ENCODE data around the gene ETV4.
"Not testable (repeated sequence)": the region's sequence is repeated elsewhere in the genome, so short reads cannot be mapped to it uniquely, and the experiment has no call there.

ETV4 gene

DNA sequence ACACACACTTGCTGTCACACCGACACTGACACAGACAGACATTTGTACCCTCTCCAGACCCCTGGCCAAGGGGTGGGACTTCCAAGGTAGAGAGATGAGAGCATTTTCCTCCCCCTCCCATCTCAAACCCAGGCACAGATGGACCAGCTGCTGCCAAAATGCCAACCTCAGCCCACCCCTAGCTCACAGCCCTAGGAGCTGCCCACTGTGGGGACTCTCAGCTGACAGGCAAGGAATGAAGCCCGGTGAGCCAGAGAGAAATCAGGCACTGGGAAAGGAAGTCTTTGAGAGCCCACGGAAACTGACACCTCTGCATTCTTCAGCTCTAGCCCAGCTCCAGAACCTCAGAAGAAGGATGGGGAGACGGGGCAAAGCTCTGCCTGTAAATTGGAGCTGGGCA lies 2.8 kb downstream of the ETV4 start:
- no peak for DNase-seq

DNA sequence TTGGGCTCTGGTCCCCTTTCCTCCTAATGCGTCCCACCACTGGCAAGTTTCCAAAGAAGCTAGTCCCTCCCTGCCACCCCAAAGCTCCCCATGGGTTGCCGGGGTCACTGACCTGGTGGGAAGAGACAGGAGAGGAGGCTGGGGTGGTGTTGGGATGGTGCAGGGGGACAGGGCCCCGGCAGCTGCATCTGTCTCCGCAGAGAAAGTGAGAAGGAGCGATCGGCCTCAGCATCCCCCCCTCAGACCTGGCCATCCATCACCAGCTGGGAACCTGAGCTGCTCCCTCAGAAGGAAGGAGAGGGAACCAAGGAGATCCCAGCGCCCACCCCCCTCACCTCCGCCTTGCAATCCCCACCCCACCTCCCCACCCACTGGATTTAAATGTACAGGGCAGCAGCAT lies 3.3 kb downstream of the ETV4 start:
- DNase-seq, result no peak

DNA sequence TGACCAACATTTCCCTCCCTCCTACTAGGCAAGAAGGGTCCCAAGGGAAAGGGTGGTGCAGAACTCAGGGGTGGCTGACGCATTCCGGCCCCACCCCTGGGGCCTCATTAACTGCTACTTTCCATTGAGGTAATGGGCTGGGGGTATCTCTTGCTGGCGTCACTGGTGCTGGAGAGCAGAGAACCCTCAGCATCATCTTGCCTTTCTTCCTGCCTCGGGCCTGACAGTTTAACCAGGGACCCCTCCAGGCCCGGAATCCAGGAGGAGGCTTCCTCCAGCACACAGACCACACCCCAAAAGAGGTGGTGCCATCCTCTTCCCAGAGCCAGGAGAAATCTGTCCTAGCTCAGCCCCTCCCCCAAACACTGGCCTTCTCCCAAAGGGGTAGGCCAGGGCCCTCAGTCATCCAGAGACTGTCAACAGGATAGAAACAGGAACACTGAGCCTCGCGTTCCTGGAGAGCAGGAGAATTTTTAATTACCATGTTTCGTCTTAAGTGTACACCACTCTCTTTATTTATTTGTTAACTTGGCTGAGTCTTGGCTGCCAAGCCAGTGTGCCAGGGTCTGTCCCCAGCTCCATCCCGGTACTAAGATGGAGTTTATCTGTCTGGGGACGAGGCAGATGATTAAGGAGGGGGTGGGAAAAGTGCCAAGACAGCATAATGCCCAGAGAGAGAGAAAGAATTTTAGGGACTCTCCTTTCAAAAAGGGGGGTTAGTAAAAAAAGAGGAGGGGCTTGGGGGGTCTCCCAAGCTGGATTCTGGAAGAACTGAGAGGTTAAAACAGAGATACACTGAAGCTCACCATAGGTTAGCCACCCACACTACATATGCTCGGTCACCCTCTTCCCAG lies 5.1 kb downstream of the ETV4 start:
- no peak for DNase-seq

DNA sequence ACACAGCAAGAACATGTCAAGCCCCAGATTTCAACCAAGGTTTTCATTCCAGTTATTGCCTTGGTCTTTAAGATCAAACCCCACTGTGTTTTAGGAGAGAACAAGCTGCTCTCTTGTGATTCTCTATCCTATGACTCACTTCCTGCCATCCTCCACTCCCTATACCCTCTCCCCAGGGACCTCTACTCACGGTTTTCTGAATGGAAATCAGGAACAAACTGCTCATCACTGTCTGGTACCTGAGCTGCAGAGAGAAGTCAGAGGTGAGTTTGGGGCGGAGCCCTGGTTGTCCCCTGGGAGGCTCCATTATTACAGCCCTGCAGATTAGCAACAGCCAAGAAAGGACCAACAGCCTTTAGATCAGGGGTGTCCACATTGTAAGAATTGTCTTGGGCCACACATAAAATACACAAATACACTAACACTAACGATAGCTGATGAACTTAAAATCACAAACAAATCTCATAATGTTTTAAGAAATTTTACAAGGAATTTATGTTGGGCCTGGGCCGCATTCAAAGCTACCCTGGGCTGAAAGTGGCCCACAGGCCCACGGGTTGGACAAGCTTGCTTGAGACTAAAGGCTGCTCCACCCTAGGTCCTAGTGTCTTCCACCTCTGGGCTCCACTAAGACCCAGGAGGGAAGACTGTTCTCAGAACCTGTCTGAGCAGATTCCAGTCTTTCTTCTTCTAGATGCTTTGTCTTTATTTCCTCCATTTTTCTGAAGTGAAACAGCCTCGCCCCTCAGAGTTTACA lies 9.7 kb downstream of the ETV4 start:
- no peak for DNase-seq

DNA sequence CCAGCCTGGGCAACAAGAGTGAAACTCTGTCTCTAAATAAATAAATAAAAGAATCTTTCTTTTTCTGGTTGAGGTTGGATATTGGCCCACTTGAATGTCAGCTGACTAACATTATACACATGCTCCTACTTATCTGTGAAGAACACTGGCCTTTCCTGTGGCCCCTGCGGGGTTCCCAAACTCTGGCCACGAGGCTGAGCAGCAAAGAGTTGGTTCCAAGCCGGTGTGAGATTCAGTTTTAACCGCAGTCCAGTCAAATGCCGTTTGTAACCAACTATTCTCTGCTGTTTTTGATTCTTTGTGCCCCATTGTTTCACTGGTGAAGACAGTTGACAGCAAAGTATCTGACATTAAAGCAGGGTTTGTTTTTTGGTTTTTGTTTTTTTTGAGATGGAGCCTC lies 11.2 kb downstream of the ETV4 start:
- no peak for DNase-seq

DNA sequence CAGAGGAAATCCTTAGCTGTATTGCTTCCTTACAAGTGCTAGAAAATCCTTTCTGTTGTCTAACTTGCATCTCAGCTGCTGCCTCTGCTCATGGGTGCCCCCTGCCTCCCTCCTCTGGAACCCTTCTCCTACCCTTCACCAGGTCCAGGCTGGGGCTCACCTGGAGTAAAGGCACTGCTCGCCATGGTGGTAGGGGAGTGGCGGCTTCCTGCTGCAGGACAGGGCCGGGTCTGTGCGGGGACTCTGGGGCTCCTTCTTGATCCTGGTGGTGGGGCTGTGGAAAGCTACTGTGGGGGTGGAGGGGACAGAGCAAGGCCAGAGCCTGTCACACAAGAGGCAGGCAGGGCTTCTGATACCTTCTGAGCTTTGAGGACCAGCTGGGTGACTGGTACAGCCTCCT lies 12.4 kb downstream of the ETV4 start:
- no peak for DNase-seq

DNA sequence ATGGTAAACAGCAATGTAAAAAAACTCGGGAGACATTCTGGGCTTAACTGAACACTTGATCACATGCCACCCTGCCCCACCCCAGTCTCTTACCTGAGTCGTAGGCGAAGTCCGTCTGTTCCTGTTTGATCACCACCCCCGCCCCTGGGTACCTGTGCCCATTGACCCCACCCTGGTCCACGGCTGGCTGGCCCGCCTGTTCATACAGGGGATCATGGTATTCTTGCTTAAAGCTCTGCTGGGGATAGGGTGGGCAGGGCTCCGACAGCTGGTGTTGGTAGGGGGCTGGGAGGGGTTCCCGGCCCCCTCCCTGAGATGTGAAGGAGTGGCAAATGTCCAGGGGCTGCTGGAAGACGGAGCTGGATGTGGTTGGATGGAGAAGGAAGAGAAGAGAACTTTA lies 13.6 kb downstream of the ETV4 start:
- no peak for DNase-seq

DNA sequence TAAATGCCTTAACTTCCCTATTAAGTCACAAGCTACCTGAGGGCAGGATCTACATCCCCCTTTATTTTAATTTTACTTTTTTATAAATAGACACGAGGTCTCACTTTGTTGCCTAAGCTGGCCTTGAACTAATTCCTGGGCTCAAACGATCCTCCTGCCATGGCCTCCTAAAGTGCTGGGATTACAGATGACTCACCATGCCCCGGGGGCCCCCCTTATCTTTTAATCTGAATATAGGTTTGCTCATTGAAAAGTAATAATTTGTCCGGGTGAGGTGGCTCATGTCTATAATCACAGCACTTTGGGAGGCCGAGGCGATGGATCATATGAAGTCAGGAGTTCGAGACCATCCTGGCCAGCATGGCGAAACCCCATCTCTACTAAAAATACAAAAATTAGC lies 14.2 kb downstream of the ETV4 start:
- no peak for DNase-seq

DNA sequence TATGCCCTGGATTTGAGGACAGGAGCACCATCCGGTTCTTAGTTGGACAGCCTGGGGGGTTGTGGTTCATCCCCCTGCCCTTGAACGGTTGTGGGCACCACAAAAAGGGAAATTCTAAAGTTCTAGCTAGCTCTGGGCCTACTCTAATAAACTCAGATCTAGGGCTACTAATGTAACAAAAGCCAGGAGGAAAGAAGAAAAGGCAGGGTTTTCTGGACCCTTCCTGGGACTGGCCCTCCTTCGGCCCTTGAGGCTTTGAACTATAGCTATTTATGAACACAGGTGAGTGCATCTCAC lies 15.1 kb downstream of the ETV4 start:
- no peak for DNase-seq

DNA sequence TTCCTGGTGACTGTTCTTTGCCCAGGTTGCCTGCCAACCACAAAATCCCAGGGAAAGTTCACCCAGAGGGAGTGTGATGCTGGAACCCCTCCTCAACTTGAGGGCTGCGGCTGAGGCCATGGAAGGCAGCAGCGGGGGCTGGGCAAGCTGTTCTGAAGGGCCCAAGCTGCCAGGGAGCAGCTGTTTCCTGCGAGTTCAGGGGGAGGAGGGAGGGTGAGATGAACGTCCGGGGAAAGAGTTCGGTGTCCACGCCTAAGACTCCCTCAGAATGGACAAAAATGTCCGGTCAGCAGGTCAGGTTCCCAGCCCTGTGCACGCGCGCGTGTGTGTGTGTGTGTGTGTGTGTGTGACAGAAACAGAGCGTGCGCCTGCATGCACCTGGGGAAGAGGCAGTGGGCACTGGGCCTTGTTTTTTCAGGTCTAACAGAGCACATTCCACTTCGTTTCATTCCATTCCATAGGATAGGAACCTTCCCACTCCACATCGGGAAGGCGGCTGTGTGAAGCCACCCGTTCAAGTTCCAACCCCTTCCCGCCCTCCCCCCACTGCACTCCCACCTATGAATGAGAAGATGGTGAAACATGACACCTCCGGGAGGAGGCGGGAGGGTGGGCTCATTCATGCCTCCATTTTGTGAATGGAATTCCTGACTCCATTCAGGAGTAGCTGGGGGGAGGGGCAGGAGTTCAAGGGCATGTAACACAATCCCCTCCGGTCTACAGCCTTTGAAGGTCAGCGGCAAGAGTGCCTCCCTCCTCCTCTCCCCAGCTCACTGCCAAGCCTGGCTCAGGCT lies 15.7 kb downstream of the ETV4 start:
- DNase-seq, result peak; percentile 78

DNA sequence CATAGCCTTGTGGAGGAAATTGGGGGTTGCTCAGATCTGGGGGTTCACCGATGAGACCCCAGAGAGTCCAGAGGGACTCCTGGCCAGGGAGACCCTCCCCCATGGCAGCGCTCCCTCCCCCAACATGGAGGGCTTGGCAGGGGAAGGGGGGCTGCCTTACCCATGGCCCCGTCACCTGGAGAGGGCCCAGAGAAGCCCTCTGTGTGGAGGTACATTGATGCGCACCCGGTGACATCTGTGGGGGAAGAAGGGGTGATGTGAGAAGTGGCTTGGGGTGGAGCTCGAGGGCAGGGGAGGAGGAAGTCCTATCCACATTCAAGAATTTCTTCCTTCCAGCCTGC lies 16.2 kb downstream of the ETV4 start:
- DNase-seq, result no peak

DNA sequence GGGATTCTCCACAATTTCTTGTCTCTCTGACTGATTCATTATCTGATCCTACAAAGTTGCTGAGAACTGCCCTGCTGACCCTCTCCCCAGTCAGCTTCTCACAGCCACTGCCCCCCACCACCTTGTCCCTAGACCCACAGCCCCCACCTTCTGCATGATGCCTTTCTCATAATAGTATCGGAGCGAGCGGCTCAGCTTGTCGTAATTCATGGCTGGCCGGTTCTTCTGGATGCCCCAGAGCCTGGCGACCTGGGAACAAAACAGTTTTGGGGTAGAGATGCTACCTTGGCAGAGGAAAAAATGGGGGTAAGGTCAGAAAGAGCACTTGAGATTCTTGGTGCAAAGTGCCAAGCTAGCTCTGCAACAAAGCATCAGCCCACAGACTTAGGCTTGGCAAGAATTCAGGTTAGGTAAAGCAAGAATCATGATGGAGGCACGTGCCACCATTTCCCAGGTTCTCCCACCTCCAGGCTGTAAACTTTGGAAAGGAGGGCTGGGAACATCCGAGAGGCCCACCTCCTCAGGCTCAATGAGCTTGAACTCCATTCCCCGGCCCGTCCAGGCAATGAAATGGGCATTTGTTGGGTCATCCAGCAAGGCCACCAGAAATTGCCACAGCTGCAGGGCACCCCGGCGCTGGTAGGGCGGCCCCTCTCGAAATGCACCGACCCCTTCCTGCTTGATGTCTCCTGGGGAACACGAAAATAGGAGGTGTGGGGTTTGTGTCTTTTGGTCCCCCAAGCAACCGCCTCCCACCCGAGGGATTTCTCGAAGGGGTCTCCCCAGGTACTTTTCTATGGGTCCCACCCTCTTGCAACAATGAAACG lies 16.9 kb downstream of the ETV4 start:
- DNase-seq, result no peak

DNA sequence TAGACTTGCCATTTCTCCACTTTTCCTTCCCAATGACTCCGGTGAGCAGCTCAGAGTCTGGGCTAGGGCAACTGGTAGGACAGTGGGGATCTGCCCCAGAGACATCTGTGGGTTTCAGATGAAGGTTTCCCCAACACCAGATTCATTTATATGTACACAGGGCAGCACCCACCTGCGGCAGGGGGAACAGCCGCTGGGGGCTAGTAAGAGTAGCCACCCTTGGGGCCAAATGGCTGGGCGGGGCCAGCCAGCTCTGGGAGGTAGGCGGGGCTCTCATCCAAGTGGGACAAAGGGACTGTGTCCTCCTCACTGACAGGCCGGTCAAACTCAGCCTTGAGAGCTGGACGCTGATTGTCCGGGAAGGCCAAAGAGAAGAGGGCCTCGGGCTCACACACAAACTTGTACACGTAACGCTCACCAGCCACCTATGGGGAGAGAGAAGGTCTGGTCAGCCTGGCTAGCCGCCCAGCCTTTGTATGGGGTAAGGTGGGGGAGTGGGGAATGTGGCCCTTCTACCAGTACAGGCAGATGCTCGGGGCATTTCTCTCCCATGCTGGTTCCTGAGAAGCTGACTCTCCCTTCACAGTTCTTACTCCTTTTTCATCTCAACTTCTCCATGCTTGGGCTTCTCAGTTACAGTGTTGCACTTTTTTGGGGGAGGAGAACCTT lies 17.7 kb downstream of the ETV4 start:
- no peak for DNase-seq

DNA sequence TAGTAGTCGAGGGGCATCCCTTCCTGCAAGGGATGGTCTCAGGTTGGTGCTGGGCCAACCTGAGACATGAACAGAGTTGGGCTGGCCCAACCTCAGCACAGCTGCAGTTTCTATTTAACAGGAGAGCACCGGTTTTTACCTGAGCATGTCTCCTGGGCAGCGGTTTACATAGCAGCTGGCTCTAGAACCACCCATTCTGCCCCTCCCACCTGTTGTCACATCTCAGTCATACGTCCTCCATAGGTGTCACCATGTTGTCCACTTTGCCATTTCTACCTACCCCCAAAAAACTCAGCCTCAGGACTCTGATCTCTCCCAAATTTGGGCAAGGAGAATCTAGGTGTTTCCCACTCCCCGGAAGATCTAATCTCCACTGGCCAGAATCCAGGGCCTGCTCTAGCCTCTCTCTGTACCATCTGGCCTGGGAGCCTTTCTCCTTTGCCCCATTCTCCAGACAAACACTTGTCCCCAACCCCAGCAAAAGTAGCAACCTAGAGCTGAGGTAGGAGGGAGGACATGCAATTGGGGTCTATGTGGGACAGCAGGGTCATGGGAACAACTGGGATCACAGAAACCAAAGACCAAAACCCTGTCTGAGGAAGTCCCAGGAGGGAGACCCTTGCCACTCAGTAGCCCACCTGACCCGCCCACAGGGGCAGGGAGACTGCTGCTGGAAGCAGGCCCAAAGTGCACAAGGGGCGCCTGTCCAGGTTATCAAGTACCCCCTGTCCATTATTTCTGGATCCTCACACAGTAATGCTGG lies 19.1 kb downstream of the ETV4 start:
- DNase-seq, result no peak

DNA sequence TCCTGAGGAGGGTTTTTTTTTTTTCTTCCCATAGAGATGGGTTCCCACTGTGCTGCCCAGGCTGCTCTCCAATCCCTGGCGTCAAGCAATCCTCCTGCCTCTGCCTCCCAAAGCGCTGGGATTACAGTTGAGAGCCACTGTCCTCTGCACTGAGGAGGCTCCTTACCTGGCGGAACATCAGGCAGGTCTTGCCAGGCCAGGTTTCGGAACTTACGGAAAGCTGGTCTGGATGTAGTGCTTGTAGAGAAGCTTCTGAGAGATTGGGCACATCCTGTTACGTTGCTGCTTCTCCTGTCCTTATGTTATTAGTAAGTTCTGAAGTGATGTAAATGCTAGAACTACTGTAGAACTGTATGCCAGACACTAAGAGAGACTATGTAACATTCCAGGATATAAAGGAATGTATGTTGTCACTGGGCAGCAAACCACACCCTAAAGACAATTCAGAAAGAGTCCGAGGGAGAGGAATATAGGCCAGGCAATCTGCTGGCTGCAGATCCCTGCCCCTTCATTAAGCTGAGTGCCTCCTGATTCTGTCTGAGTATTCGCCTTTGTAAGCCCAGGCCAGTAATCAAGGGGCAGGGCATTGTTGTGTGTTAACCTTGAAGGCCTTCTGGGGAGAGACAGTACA lies 21.1 kb downstream of the ETV4 start:
- no peak for DNase-seq

DNA sequence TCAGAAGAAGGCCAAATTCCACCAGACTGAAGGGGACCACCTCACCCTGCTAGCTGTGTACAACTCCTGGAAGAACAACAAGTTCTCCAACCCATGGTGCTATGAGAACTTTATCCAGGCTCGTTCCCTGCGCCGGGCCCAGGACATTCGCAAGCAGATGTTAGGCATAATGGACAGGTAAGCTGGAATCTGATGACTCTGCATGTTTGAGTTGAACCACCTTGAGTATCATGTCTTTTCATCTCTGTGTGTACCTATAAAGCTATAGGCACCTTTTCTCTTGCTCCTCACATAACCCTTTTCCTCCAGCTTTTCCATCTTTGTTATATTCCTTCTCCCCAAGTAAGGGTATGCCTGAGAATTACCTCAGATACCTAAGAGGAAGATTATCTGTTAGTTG lies 24.8 kb downstream of the ETV4 start:
- no peak for DNase-seq

DNA sequence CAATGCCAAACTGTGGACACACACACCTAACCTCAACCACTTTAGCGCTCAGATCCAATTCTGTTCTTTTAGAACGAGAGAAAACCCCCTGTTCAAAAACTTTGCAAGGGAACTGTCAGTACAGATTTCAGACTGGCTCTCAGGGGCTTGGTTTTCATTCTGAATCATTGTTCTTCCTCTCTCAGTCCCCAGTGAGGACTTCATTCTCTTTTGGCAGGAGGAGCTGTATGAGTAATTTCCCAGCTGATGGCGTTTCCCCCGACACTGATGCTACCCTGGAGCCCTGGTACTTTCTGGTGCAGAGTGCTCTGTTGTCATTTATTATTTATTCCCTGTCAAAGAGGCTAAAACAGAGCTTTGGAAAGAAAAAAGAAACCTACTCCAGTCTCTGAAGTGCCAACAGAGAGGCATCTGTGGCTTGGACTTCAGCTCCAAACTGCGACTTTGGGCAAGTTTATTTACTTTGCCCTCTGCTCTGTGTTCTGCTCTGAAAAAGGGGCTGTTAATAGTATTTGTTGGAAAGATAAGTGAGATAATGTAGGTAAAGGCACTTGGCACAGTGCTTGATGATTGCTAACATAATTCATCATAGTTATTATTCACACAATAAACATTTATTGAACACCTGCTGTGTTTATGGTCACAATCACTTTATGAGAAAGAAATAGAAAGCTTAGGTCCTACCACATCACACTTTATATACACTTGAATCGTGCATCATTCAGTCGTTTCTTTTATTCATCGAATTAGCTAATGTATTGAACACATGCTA lies 28.3 kb downstream of the ETV4 start:
- DNase-seq, result no peak

DNA sequence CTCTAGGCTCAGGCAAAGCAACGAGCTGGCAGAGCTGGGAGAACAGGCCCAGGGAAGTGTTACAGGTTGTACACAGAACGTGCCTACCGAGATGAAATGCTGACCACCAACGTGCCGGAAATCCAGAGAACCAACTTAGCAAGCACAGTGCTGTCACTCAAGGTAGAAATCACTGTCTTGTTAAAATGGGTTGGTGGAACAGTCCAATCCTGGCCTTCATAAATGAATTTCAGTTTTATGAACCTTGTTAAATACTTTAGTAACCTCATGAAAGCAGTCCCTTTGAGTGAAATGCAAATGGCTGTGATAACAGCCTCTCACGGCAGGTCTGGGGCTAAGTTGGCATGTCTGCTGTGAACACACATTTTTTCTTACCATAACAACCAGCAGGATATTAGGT lies 29.0 kb downstream of the ETV4 start:
- DNase-seq, result no peak

DNA sequence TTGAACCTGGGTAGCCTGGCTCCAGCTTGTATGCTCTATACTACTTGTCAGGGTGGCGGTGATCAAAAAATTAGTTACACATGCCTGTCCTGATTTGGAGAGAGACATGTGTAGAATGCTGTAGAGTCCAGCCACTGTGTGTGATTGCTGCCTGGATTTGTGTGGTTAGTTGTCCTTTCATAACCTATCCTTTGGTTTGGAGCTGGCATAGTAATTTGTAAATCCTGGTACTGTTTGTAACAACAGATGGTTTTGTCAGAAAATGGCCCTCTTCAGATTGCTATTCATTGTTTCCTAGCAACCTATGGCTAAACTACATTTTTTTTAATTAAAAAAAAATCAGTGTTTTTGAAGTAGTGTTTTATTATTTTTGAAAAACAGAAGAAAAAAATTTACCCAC lies 30.5 kb downstream of the ETV4 start:
- no peak for DNase-seq

DNA sequence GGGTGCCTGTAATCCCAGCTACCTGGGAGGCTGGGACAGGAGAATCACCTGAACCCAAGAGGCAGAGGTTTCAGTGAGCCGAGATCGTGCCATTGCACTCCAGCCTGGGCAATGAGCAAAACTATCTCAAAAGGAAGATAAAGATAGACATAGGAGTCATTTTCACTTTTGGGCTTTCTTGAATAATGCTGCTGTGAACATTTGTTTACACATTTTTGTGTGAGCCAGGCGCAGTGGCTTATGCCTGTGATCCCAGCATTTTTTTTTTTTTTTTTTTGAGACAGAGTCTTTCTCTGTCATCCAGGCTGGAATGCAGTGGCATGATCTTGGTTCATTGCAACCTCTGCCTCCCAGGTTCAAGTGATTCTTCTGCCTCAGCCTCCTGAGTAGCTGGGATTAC lies 34.9 kb downstream of the ETV4 start:
- not testable (repeated sequence) for DNase-seq
